Smooth muscle cell (in vitro differentiated cells): ENCODE measurements around the gene ENOX2. TPM values are rescaled to one million over a fixed set of nuclear protein-coding genes. Genes with fewer than 3 reads are reported as not detected.

ENCODE experiments used
- DNase-seq: peaks from one replicate; lab custom pipeline; 2025; ENCODE audit not compliant: unreplicated experiment; lab: John Stamatoyannopoulos, UW
- H2AFZ ChIP-seq: fragments of 200-600 bp; sonication (generic); 2 replicates; pipeline ENCODE4 v1.6.0; 2016; ENCODE audit warnings: antibody characterized with exemption, low read depth, mild to moderate bottlenecking
- H3F3A ChIP-seq: fragments of 200-600 bp; sonication (generic); 2 replicates; pipeline ENCODE4 v1.6.0; 2017; ENCODE audit warnings: antibody characterized with exemption, low read depth
- H3K27ac ChIP-seq: fragments of 200-600 bp; sonication (generic); 2 replicates; pipeline ENCODE4 v1.5.1; 2016; ENCODE audit warnings: low read depth, mild to moderate bottlenecking
- H3K27me3 ChIP-seq: fragments of 200-600 bp; sonication (generic); 2 replicates; pipeline ENCODE4 v1.6.1; 2016; ENCODE audit warnings: low read depth, mild to moderate bottlenecking
- H3K36me3 ChIP-seq: fragments of 200-600 bp; sonication (generic); 2 replicates; pipeline ENCODE4 v1.5.1; 2016; ENCODE audit warnings: low read depth
- H3K4me1 ChIP-seq: fragments of 200-600 bp; sonication (generic); 2 replicates; pipeline ENCODE4 v1.5.1; 2016; ENCODE audit warnings: low read depth
- H3K4me2 ChIP-seq: fragments of 200-600 bp; sonication (generic); 2 replicates; pipeline ENCODE4 v1.6.0; 2016; ENCODE audit warnings: mild to moderate bottlenecking
- H3K4me3 ChIP-seq: fragments of 200-600 bp; sonication (generic); 2 replicates; pipeline ENCODE4 v1.5.1; 2016; ENCODE audit warnings: mild to moderate bottlenecking
- H3K79me2 ChIP-seq: fragments of 200-600 bp; sonication (generic); 2 replicates; pipeline ENCODE4 v1.6.0; 2016; ENCODE audit warnings: low read depth, mild to moderate bottlenecking
- H3K9ac ChIP-seq: fragments of 200-600 bp; sonication (generic); 2 replicates; pipeline ENCODE4 v1.6.0; 2016; ENCODE audit warnings: low read depth
- H3K9me3 ChIP-seq: fragments of 200-600 bp; sonication (generic); replicated peaks from 2 replicates; pipeline ENCODE4 v1.5.1; 2016; ENCODE audit warnings: low read depth
- H4K20me1 ChIP-seq: fragments of 200-600 bp; sonication (generic); 2 replicates; pipeline ENCODE4 v1.6.0; 2016; ENCODE audit warnings: low read depth
- WGBS: methylation state at CpG from one replicate; pipeline ENCODE4 v1.1.7; 2016; ENCODE audit warnings: low lambda C conversion rate; 5-methylcytosine and 5-hydroxymethylcytosine counted together
- polyA plus RNA-seq: library from polyadenylated mRNA; unstranded; fragments of >200 nt; fragmentation: Nextera tagmentation; extraction: Ambion mirVana; gene quantifications from 2 replicates; pipeline ENCODE4 v1.2.1, GENCODE V29; 2016
- total RNA-seq: library from RNA; depleted of rRNA; stranded (reverse); fragments of >200 nt; gene quantifications from 2 replicates; pipeline ENCODE4 v1.2.3, GENCODE V29; 2014
- TF ChIP-seq, protein P1 (sequence below): fragments of 200-600 bp; sonication (generic); IDR thresholded peaks from 2 replicates; pipeline ENCODE4 v1.5.1; 2017; ENCODE audit warnings: borderline replicate concordance, mild to moderate bottlenecking, antibody characterized with exemption; ENCODE audit not compliant: insufficient read depth, poor library complexity, severe bottlenecking

The ENOX2 gene
- total and polyA plus RNA-seq, 2 experiments from 2014 or later = 7.0 to 11.2 TPM

DNA sequence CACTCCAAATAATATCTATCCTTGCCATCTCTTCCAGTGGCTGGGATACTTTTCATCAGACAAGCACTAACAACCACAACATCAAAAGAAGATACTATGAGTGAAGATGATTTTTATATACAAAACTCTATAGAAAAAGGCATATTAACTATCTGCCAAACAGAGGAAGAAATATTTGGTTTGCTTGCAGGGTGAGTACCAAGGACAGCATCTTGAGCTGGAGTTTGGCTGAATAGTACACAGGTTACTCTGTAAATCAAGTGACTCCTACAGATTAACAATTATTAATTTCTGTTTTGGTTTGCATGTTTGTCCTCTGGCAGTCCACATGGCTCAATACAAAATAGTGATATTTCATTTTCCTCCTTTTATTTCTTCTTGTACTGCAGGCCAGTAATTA is 253.3 kb downstream of the ENOX2 start:
- TF ChIP-seq, protein P1, sequence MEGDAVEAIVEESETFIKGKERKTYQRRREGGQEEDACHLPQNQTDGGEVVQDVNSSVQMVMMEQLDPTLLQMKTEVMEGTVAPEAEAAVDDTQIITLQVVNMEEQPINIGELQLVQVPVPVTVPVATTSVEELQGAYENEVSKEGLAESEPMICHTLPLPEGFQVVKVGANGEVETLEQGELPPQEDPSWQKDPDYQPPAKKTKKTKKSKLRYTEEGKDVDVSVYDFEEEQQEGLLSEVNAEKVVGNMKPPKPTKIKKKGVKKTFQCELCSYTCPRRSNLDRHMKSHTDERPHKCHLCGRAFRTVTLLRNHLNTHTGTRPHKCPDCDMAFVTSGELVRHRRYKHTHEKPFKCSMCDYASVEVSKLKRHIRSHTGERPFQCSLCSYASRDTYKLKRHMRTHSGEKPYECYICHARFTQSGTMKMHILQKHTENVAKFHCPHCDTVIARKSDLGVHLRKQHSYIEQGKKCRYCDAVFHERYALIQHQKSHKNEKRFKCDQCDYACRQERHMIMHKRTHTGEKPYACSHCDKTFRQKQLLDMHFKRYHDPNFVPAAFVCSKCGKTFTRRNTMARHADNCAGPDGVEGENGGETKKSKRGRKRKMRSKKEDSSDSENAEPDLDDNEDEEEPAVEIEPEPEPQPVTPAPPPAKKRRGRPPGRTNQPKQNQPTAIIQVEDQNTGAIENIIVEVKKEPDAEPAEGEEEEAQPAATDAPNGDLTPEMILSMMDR = no peak

DNA sequence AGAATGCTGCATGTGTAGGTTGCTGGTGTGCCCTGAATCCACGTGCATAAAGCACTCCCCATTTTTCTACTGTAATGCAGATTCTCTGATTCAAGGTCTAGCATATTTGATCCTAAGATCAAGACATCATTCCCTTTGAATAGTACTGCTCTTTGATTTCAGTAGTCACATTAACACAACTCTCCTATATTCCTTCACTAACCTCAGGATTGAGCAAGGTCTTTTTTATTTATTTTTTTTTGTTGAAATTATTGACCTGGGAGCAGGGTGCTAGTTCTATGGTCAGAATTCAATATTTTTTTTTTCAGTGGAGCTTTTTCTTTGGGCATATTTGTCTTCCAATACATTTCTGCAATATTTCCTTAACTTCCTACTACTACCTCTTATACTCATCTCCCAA is 255.5 kb downstream of the ENOX2 start:
- Histone ChIP-seq H3F3A (no peaks in the 10 kb centered on the region), H3K4me3 (no peak overlapping the region), H3K79me2 (no peaks in the 10 kb centered on the region), H3K27me3 (no peaks in the 10 kb centered on the region), H3K36me3 (no peaks in the 10 kb centered on the region), H3K9me3 (no peaks in the 10 kb centered on the region), H3K4me1 (no peaks in the 10 kb centered on the region), H3K27ac (no peak overlapping the region), H4K20me1 (no peaks in the 10 kb centered on the region), H3K4me2 (no peak overlapping the region), H3K9ac (no peak overlapping the region), H2AFZ (no peak overlapping the region)
- TF ChIP-seq, protein P1 = no peak
- WGBS = 53% methylated on average over 1 of the region's 1 CpG
- no peak for DNase-seq

More for the DNA sequence above, 253.3 kb downstream of the ENOX2 start:
- DNase-seq = no peak
- Histone ChIP-seq H2AFZ (no peak overlapping the region), H3K36me3 (no peaks in the 10 kb centered on the region), H3F3A (no peaks in the 10 kb centered on the region), H3K27ac (no peak overlapping the region), H3K27me3 (no peaks in the 10 kb centered on the region), H3K9me3 (no peaks in the 10 kb centered on the region), H3K79me2 (no peaks in the 10 kb centered on the region), H3K4me3 (no peak overlapping the region), H3K9ac (no peak overlapping the region), H3K4me2 (no peak overlapping the region), H3K4me1 (peaks cover 4% of the 10 kb centered on the region), H4K20me1 (no peaks in the 10 kb centered on the region)

DNA sequence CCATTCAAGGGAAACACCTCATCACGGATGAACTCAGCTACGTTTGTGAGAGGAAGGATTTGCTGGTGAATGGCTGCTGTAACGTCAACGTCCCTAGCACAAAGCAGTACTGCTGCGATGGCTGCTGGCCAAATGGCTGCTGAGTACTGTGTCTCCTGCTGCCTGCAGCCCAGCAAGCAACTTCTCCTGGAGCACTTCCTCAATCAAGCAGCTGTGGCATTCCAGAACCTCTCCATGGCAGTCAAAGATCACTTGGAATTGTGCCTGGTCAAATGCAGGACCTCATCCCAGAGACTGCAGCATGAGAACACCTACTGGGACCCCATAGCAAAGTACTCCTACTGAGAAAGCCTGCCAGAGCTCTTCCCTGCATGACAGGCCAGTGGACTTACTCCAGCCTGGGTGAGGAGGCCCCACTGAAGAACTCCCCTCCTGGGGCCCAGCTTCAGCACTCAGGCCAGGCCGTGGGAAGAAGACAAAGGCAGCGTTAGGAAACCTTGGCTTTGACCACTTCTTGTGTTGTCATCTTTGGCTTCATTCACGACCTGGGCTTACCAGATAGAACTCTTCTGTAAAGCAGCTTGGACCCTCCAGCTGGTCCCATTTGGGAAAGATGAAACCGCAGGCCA is 256.9 kb downstream of the ENOX2 start:
- no peaks in the 10 kb centered on the region for H3K27me3 ChIP-seq
- no peak overlapping the region for H3K9ac ChIP-seq
- TF ChIP-seq, protein P1 = no peak
- H4K20me1 ChIP-seq = no peaks in the 10 kb centered on the region
- no peaks in the 10 kb centered on the region for H3K4me1 ChIP-seq
- WGBS = 79% methylated on average over 9 of the region's 9 CpGs
- no peak overlapping the region for H3K27ac ChIP-seq
- H3K4me3 ChIP-seq = no peak overlapping the region
- DNase-seq = no peak
- H3F3A ChIP-seq = no peaks in the 10 kb centered on the region
- no peaks in the 10 kb centered on the region for H3K9me3 ChIP-seq
- H3K4me2 ChIP-seq = no peak overlapping the region
- H2AFZ ChIP-seq = no peak overlapping the region
- H3K36me3 ChIP-seq = no peaks in the 10 kb centered on the region
- no peaks in the 10 kb centered on the region for H3K79me2 ChIP-seq

DNA sequence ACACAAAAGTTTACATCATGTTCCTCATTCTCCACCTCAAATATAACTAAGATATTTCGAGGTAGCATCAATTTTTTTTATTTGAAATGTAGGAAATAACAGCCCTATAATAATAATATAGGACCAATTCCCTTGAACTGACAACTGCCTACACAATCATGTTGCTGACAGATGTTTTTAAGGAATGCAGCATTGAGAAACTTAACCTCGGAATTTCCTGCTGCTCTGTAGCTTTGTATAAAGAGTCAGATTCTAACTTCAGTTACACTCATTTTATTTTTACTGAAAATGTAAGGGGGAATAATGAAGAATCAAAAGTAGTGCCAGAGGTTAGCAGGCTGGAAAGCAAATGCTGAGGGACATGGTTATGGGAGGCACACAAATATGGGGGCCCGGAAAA is 265.4 kb downstream of the ENOX2 start:
- no peak overlapping the region for H3K4me2 ChIP-seq
- no peaks in the 10 kb centered on the region for H3F3A ChIP-seq
- H3K4me3 ChIP-seq = no peak overlapping the region
- DNase-seq = no peak
- H2AFZ ChIP-seq = no peak overlapping the region
- no peaks in the 10 kb centered on the region for H3K9me3 ChIP-seq
- 67% methylated on average over 3 of the region's 3 CpGs for WGBS
- H3K4me1 ChIP-seq = no peaks in the 10 kb centered on the region
- H3K36me3 ChIP-seq = no peaks in the 10 kb centered on the region
- no peaks in the 10 kb centered on the region for H3K79me2 ChIP-seq
- H3K9ac ChIP-seq = no peak overlapping the region
- H3K27me3 ChIP-seq = no peaks in the 10 kb centered on the region
- H3K27ac ChIP-seq = no peak overlapping the region
- H4K20me1 ChIP-seq = no peaks in the 10 kb centered on the region
- TF ChIP-seq, protein P1 = no peak
